Epidermal melanocyte (primary cell): ENCODE results near the gene ZNF334.

Source experiments
- DNase-seq: peaks from one replicate; pipeline ENCODE4 v3.0.0; 2011; ENCODE audit warnings: low spot score; ENCODE audit not compliant: insufficient read length

ZNF334 gene

DNA sequence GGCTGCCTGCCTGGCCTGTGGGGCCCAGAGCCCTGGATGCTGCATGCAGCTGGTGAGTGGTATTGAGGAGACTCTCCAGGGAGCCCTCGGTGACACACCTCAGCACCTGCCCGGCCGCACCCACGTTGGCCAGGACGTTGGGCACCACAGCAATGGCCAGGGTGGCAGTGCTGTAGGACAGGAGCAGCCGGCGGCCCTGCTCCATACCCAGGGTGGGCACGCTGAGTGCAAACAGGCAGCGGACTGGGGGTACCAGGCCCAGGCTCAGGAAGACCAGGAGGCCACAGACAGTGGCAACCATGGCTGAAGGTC, 32.4 kb upstream of the ZNF334 start:
- DNase-seq, result no peak

DNA sequence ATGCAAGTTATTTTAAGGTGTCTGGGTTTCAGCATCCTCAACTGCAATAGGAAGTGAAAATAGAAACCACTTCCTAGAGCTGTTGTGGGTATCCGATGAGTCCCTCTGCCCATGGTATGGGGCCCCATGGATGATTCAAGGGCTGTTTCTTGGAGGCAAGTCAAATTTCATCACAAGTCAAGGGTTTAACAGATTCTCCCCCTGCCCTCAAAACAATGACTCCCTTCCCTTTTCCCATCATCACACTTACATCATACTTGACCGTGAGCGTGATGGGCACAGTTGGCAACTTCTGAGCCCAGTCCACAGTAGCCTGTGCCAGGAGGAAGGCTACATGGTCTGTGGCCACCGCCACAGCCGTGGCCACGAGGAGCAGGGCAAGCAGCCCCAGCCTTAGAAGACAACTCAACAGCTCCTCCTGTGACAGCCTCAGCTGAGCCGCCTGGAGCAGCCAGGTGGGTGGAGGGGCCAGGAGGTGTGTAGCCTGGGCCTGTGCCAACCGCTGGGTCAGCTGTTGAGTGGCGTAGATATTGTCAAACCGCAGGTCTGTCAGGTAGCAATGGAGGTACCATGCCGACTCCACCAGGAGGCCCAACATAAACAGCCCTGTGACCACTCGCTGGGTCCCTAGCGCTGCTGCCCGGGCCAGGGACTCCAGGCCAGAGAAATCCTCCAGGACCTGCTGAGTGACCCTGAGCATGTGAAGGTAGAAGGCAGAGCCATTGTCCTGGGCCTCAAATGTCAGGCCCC, 31.9 kb upstream of the ZNF334 start:
- DNase-seq, result no peak

DNA sequence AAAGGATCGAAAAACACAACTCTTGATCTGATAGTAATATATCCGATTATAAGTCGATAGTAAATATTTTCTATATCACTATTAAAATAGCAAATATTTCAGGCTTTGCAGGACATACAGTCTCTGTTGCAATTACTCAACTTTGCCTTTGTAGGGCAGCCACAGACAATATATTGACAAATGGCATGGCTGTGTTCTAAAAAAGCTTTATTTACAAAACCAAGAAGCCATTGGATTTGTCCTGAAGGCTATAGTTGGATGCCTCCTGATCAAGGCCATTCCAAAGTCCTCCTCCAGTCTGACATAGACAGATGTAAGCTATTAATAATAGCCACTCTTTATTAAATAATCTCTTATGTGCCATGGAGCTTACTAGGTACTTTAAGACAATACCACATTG, 31.2 kb upstream of the ZNF334 start:
- no peak for DNase-seq

DNA sequence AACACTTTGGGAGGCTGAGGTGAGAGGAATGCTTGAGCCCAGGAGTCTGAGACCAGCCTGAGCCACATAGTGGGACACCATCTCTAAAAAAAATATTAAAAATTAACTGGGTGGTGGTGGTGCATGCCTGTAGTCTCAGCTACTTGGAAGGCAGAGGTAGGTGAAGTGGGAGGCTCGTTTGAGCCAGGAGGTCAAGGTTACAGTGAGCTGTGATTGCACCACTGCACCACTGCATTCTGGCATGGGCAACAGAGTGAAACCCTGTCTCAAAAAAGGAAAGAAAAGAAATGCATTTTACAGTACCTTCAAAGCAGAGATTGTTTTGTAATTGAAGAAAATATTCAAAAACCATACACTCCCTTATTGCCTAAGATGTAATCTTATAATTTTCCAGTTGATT, 30.6 kb upstream of the ZNF334 start:
- DNase-seq, result no peak

DNA sequence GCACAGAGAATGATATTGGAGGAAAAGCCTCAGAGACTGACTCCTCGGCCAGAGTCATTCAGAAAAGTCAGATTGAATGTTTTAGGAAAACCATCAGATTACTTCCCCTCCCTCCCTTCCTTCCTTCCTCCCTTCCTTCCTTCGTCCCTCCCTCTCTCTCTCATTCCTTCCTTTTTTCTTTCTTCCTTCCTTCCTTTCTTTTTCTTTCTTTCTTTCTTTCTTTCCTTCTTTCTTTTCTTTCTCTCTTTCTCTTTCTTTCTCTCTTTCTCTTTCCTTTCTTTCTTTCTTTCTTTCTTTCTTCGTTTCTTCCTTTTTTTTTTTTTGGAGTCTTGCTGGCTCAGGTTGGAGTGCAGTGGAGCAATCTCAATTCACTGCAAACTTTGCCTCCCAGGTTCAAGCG, 29.7 kb upstream of the ZNF334 start:
- DNase-seq, result no peak

DNA sequence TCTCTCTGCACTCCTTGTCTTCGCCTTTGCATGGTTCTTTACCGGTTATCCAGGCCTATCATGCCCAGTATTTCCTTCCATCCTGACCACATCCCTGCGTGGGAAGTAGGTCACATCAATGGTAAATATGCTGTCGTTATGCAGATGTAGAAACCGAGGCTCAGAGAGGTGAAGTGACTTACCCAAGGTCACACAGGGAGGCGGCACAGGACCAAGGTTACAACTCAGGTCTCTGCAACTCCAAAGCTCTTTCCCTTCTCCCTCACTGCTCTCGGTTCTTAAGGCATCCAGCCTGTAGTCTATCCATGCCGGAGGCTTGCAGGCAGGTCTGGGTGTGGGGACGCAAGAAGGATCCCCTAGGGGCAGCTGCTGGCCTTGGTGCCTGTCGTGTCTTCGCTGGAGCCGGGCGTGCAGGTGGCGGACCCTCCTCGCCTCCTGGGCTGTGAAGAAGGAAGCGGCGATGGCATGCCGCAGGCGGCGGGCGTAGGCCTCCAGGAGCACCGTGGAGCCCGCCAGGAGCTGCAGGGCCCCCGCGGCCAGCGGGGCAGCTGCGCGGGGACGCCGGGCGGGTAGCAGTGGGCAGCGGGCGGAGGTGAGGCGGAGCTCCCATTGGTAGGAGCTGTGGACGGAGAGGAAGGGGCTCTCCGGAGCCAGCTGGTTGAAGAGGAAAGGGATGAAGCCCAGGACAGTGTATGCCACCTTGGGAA, 28.0 kb upstream of the ZNF334 start:
- DNase-seq, result no peak

DNA sequence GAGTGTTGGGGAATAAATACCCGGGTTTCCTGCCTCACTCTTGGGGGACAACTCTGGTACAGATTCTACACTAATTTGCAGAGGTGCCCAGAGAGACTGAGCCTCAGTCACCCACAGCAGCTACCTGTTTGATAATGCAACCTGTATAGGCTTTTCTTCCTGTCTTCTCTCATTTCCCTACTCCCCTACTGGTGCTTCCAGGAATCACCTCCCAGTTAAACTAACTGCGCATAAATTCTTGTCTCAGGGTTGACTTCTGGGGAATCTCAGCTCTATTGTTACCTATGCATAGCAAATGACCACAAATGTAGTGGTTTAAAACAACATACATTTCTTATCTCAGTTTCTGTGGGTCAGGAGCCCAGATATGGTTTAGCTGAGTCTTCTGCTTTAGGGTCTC, 25.8 kb upstream of the ZNF334 start:
- no peak for DNase-seq

DNA sequence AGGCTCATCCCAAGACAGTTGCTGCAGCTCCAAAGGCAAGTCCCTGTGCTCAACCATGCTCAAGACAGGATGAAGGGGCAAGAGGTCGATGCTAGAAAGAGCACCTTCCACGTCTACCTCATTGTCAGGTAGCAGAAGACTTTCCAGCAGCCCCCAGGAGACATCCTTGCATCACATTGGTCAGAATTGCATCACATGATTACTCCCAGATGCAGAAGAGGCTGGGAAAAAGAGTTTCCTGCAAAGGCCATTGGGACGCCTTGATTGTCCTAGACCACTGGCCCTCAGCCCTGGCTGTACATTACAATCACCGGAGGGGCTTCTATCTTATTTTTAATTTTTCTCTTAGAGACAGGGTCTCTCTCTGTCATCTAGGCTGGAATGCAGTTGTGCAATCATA, 17.3 kb upstream of the ZNF334 start:
- DNase-seq, result no peak

DNA sequence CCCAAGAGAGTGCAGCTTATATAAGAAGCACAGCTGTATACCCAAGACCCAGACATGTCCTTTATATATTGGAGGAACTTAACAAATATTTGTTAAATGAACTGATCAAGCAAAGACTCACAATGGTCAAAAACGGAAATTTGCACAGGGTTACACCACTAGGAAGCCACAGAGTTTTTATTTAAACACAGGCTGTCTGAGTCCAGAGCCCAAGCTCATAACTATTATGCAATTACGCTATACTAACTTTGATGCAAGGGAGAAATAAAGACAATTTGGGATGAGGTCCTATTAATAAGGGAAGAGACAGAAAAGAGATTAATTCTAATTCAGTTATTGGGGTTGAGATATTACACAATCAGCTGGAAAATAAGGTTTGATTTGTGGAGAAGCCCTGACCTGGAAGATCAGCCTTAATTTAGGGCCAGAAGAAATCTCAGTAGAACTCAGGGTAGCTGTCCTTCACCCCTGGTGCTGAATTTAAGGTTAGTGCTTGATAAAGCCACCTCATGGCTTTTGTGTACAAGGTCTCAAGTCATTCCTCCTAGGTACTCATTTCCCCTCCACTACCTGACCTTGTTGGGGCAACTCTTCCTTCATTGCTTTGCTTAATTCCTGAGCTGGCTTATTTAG, 10.5 kb upstream of the ZNF334 start:
- no peak for DNase-seq

DNA sequence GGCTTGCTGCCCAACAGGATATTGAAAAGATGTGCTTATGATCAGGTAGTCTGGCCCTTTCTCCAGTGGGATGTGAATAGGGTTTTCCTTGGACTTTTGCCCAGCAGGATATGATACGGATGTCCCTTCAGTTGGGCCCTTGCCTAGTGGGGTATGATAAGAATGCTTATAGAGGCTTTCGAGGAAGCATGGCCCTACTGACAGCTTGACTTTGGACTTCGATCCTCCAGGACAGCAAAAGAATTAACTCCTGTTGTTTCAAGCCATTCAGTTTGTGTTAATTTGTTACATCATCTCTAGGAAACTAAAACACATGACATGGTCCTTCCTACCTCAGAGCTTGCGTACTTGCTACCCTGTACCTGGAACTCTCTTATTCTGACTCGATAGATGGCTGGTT, 9.7 kb upstream of the ZNF334 start:
- no peak for DNase-seq

DNA sequence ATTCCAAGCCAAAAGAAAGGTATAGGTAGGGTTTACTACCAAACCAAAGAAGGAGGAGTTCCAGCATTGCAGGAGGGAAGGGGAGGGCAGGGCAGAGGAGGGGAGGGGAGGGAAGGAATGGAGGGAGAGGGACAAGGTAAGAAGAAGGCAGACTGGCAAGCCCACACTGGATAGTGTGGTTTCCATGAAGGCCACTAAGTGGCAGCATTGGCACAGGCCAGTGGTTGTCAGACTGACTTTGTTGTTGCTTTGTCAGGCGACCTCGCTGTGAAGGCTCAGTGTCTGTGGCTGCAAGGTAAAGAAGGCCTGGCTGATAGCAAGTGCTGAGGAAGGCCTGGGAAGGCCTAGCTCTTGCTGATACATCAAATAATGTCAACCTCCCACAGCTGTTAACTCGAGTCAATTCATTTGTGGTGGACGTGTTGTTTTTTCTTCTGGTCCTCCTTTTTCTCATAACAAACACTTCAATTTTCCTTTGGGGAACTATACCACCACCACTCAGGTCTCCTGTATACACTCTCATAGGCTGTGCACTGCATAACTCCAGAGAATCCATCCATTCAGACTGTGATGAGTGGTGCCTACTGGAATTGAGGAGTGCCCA, 7.7 kb upstream of the ZNF334 start:
- DNase-seq, result no peak

DNA sequence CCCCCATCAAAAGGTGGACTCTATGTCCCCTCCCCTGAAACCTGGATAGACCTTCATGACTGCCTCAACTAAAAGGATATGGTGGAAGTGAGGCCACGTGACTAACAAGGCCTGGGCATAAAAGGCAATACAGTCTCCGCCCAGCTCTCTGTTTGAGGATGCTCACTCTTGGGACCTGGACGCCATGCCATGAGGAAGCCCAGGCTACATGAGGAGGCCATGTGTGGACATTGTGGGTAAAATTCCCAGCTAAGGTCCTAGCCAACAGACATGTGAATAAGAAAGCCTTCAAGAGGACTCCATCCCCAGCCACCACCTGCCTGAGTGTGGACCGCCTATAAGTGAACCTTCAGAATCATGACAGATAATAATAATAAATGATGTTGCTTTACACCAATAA, 7.2 kb upstream of the ZNF334 start:
- DNase-seq, result no peak

DNA sequence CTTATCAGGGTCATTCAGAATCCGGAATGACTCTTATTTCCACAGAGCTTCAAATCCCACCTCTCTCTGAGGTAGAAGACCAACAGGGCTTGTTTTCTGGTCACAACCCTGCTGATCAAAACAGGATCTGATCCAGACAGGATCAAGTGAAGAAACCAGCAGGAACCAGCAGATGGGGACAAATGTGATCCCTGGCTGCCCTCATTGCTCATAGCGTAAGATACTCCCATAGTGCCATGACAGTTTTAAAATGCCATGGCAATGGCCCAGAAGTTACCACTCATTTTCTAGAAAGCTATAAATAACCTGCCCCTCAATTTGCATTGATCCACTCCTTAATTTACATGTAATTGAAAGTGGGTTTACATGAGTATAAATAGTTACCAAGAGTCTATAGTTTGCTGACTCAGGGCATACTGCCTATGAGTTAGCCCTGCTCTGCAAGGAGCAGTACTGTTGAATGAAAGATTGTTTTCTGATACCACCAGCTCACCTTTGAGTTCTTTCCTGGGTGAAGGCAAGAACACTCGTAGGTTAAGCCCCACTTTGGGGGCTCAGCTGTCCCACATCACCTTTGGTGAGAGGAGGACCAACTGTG, 6.2 kb upstream of the ZNF334 start:
- no peak for DNase-seq

DNA sequence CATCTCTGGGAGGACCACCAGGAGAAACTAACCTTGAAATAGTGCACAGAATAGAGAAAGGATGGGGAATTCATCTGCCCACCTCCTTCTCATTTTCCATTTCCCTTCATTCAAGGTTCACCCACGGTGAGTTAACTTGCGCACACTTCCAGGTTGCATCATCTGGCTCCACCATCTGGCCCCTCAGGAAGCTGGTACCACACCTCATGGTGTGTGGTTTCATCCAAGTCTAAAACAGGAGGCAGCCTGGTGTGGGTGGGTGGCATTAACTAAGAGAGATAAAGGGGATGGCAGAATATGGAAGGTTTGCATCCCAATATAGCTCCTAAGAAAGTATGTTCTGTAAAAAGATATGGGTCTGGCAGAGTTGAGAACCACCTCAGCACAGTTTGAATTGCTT, 3.8 kb downstream of the ZNF334 start:
- DNase-seq, result no peak

DNA sequence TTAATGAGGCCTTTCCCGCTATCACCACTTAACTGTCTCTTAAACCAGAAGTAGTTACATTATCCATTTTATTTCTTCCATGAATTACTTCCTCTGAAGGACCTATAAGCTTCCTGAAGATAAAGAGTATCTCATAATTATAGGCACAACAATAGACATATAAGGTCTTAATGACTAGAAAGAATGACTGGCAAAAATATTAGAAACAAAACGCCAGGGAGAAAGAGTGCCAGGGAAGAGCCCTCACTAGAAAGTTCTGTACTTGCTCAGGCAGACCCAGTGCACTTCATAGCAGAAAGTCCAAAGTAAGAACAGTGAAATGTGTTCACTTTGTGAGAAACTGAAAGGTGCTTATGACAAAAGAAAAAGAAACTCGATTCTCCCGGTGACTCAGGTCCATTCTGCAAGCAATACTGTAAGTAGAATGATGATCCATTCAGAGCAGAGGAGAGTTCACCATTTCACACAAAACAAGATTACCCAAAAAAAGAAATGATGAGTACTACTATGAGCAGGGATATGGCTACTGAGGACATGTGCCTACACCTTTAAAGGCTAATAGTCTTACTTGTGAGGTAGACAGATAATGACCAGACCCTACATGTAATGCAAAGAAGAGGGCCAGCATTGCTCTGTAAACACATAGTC, 5.5 kb downstream of the ZNF334 start:
- no peak for DNase-seq

DNA sequence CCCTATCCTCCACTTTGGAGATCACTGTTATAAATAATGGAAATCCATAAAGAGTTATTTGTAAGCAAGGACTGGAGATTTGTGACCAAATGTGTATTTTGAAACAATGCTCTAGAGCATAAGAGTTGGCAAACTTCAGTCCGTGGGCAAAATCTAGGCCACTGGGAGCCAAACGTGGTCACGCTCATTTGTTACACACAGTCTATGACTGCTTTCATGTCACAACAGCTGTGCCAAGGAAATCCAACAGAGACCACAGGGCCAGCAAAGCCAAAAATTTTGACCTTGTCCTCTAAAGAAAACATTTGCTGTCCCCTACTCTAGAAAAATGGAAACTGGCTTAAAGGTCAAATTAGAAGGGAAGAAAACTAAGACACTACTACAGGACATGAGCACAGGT, 7.9 kb downstream of the ZNF334 start:
- no peak for DNase-seq

DNA sequence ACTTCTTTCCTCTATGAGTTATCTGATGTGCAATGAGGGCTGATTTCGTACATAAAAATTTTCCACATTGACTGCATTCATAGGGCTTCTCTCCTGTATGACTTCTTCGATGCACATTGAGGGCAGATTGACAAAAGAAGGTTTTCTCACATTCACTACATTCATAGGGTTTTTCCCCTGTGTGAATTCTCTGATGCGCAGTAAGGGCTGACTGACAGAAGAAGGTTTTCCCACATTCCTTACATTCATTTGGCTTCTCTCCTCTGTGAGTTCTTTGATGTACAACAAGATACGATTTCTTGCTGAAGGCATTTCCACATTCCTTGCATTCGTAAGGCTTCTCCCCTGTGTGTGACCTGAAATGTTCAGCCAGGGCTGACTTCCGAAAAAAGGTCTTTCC, 11.4 kb downstream of the ZNF334 start:
- DNase-seq, result no peak

DNA sequence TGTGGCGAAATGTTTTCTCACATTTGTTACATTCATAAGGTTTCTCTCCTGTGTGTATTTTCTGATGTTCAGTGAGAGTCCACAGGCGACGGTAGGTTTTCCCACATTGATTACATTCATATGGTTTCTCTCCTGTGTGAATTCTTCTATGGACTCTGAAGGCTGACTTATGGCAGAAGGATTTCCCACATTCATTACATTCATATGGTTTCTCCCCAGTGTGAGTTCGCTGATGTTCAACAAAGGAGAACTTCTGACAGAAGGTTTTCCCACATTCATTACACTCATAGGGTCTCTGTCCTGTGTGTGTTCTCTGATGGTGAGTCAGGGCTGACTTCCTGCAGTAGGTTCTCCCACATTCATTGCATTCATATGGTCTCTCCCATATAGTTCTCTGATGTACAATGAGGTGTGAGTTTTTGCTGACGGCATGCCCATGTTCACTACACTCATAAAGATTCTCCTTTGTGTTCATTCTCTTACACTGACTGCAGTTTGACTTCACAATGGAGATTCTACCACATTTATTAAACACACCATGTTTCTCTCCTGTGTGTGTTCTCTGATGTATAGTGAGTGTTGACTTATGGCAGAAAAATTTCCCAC, 11.9 kb downstream of the ZNF334 start:
- DNase-seq, result no peak

DNA sequence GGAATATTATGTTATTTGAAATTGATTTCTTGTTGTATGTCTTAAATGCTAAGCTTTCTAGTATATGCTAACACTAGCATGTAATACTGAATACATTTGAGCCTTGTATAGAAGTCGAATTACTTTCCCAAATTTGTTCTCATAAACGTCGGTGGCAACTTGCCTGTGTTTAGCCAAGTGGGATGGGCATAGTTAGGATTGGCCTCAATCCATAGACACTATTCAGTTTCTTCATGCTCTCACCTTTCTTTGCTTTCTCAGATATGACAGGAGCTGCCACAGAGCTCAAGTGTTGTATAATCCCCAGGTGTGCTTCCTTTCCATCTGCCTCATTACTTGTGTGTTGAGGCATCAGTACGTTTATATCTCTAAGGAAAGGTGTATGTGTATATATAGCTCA, 19.3 kb downstream of the ZNF334 start:
- DNase-seq, result no peak

DNA sequence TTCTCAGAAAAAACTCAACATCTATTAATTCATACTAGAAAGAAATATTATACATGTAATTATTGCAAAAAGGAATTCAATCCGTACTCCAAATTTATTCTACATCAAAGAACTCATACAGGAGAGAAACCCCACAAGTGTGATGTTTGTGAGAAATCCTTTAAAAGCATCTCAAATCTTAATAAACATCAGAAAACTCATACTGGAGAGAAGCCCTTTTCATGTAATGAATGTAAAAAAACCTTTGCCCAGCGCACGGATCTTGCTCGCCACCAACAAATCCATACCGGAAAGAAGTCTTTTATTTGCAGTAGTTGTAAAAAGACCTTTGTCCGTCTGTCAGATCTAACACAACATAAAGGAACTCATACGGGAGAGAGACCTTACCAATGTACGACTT, 22.0 kb downstream of the ZNF334 start:
- no peak for DNase-seq

DNA sequence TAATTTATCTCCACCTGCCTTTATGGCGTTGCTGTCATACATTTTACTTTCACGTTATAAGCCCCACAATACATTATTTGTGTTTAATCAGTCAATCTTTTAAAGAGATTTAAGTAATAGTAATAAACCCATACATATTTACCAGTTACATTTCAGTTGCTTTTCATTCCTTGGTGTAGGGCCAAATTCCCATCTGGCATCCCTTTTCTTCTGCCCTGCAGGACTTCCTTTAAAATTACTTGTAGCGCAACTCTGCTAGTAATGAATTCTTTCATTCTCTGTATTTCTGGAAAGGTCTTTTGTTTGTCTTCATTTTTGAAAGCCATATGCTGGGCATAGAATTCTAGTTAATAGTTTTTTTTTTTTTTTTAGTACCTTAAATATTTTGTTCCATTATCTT, 24.9 kb downstream of the ZNF334 start:
- no peak for DNase-seq
